GM21528 (cell line): Measurements from ENCODE around the gene LRRC8E.
"Not testable (repeated sequence)": the region's sequence is repeated elsewhere in the genome, so short reads cannot be mapped to it uniquely, and the experiment has no call there.

Experiments used
- ATAC-seq: cut with Tn5 transposase; IDR thresholded peaks from one replicate; pipeline ENCODE4 v1.9.1; 2021; ENCODE audit warnings: mild to moderate bottlenecking, moderate library complexity; ENCODE audit not compliant: unreplicated experiment, low FRiP score

Gene LRRC8E

GRCh38 chr19:7926727-7927604, 38.7 kb downstream of the LRRC8E start:
- ATAC-seq: no peak

DNA sequence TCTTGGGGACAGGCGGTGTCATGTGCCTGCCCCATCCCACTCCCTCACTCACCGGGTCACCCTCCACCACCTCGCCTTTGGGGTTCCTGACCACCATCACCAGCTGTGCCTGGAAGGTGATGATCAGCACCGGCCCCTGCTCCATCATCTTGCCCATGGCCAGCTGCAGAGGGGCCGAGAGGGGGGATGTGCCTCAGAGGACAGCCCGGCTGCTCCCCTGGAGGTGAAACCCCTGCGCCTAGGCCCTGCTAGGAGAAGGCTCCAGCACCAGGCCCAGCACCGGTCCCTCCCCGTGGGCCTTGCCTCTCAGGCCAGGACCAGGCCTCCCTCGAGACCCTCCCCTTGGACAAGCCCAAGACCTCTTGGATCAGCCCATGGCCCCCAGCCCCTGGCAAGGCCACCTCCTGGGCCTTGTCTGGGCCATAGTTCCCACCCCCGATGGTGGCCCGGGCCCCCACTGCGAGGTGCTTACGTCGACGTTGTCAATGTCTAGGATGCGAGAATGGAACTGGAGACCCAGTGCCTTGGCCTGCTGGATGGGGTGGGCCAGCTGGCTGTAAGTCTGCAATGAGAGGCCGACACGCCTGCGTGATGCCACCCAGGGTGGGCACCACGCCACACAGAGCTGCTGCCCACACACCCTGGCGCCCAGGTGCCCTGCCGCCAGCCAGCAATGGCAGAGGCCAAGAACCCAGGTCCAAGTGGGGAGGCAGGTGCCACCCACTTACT, 39.5 kb downstream of the LRRC8E start:
- no peak for ATAC-seq

DNA sequence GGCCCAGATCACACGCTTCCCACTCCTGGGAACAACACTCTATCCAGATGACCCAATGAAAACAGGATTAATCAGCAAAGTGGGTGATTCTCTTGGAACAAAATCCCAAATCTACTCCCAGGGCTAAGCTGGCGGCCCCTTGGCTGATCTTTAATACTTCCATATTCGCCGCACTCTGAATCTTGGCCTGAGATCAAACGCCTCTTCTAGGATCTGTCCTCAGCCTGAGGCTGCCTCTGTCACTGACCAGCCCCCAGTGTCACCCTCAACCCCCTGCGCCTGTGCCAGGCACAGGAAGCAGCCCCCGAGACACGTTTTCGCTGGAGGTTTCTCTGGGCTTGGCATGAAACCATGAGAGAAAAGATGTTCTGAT, 40.0 kb downstream of the LRRC8E start:
- ATAC-seq: no peak

- ATAC-seq: no peak
Observed at GRCh38 chr19:7928741-7929701, 40.7 kb downstream of the LRRC8E start.

- not testable (repeated sequence) for ATAC-seq
Observed at GRCh38 chr19:7930030-7930429, 41.7 kb downstream of the LRRC8E start.

GRCh38 chr19:7930765-7931164, 42.5 kb downstream of the LRRC8E start:
- ATAC-seq: no peak

DNA sequence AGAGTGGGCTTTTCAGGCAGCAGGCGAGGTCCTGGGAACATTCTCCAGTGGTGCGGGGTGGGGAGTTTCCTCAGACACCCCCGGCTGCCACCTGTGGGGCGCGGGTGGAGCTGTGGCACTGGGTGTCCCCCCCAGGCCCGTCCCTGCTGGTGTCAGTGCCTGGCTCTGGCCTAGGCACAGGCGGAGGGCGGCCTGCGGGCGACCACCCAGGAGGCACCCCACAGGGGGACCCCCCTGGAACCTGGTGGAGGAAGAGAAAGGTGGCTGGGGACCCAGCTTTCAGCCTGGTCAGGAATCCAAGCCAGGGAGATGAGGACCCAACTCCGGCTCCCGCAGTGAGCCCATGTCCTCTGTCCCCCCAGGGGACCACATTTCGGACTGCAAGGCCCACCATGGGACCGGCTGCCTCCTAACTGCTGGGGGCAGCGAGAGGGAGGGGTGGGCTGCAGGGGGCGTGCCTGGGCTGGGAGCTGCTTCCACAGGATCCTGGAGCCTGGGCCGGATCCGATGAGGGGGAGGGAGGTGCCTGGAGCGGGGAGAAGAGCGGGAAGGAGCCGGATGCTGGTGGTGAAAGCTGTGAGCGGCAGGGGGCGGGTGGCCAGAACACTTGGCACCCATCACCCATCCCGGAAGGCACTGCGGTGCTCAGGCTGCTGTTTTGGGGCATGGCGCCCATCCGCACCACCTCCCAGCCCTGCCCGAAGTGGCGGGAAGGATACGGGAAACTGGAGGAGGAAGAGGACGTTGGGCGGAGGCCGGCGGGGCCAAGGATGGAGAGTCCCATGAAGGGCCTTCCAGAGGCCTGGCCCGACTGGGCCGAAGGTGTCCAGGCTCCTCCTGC, 43.1 kb downstream of the LRRC8E start:
- no peak for ATAC-seq

- no peak for ATAC-seq
Observed at GRCh38 chr19:7932276-7932929, 44.1 kb downstream of the LRRC8E start.

- ATAC-seq: no peak
Observed at GRCh38 chr19:7932930-7933300, 44.6 kb downstream of the LRRC8E start.

GRCh38 chr19:7933411-7933810, 45.1 kb downstream of the LRRC8E start:
- ATAC-seq: no peak

DNA sequence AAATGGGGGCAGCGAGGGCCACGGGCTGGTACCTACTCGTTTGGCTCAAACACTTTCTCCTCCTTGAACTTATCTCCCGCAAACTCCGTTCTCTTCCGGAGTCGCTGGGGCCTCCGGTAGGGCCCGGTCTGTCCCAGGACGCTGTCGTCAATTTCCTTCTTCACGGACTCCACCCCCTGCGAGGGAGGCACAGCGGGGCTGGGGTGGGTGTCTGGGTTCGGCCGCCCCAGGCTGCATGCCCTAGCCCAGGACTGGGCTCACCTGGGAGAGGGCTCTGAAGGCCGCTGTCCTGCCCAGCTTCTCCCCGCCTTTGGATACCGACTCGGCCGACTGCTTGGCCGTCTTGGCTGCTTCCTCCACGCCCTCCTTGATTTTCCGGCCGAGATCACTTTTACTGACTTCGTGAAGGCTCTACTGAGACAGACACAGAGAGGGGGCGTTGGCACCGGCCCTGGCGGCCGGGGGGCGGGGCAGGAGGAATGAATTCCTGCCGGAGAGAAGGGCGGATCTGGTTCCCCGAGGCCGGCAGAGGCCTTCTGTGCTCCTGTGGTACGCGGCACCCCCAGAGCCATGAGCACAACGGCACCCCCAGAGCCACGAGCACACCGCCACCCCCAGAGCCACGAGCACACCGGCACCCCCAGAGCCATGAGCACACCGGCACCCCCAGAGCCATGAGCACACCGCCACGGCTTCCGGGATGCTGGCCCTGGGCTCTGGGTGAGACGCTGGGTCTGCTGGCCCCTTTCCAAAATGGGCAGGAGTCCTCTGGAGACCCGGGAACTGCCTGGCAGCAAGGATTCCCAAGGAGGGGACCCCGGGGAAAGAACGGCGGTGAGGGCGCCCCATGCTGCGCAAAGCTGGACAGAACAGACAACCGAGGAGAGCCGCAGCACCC, 45.8 kb downstream of the LRRC8E start:
- ATAC-seq: no peak

DNA sequence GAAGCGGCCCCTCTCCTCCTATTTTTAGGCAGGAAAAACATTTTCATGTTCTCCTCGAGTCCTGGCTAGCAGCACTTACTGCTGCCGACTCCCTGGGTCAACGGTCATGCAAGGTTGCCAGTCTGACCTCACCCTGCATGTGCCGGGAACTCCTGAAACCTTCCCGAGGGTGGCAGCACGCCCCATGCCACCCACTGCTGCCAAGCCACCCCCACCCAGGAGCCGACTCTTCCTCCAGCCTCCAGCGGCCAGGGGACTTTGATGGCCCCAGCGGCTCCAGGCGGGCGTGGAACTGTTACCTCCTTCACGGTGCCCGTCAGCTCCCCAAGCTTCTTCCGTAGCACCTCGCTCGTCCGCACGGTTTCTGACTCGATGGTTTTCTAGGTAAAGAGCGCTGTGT, 46.5 kb downstream of the LRRC8E start:
- no peak for ATAC-seq

DNA sequence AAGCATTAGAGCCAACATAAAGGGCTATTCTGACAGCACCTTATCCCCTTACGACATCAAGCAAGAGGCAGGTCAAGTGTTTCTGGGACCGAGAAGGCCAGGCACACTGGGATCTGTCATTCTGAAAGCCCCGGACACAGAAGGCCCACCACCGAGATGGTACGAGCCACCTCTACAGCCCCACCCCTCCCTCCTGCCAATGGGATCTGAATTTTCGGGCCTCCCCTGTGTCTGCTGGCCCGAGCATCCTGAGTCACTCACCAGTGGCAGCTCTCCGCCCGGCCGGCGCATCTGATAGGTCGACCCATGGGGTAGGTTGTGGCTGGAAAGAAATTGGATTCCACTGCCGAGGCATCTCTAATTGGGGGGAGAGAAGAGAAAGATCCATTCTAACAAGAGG, 52.5 kb downstream of the LRRC8E start:
- ATAC-seq: no peak

- no peak for ATAC-seq
Observed at GRCh38 chr19:7941895-7942596, 53.7 kb downstream of the LRRC8E start.

DNA sequence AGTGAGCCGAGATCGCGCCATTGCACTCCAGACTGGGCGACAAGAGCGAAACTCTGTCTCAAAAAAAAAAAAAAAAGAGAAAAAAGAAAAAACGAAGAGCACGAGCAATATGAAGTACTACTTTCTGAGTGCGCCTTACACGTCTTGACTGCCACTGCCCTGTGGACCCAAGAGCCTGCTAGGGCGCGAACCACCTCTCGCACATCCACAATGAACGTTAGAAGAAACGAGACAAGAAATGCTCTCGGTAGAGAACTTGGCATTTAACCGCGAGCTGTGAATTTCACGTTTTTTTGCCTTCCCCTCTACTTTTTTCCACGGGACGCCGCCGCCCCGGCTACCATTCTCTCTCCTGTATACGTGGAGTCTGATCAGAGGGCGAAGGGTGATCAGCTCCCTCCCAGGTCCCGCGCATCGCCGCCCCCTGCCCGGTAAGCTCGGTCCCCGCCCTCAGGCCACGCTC, 54.7 kb downstream of the LRRC8E start:
- peak; percentile 22 for ATAC-seq

- peak; percentile 91 for ATAC-seq
Observed at GRCh38 chr19:7943444-7944176, 55.3 kb downstream of the LRRC8E start, which contains the start of gene TIMM44. TIMM44 (minus strand) TSS chr19:7943666; CDS start chr19:7943651, 15 bp downstream.
